HG03442 (cell line): ENCODE measurements around the gene KRT35.

Source experiments
- ATAC-seq: cut with Tn5 transposase; IDR thresholded peaks from one replicate; pipeline ENCODE4 v1.9.1; 2021; ENCODE audit warnings: mild to moderate bottlenecking, moderate library complexity; ENCODE audit not compliant: unreplicated experiment

The KRT35 gene

GRCh38 chr17:41512546-41513167 is 31.7 kb upstream of the KRT35 start:
- no peak for ATAC-seq

GRCh38 chr17:41511716-41512115 is 30.8 kb upstream of the KRT35 start:
- no peak for ATAC-seq

- no peak for ATAC-seq
These were observed 30.2 kb upstream of the KRT35 start for GRCh38 chr17:41511116-41511515.

GRCh38 chr17:41510251-41511065 is 29.5 kb upstream of the KRT35 start:
- ATAC-seq, result no peak

GRCh38 chr17:41507315-41507880 is 26.4 kb upstream of the KRT35 start:
- no peak for ATAC-seq

- no peak for ATAC-seq
These were observed 25.1 kb upstream of the KRT35 start for GRCh38 chr17:41505809-41506767.

- ATAC-seq, result no peak
These were observed 24.3 kb upstream of the KRT35 start, which contains the start of gene KRT13 for GRCh38 chr17:41505007-41505808. Gene KRT13, minus strand, starts transcription at chr17:41505612. Its CDS starts 62 bp downstream, at chr17:41505550.

GRCh38 chr17:41504246-41504977 is 23.5 kb upstream of the KRT35 start:
- ATAC-seq, result no peak

GRCh38 chr17:41503202-41503601 is 22.3 kb upstream of the KRT35 start:
- no peak for ATAC-seq

- ATAC-seq, result no peak
These were observed 19.4 kb upstream of the KRT35 start for GRCh38 chr17:41500131-41500911.

- ATAC-seq, result no peak
These were observed 18.8 kb upstream of the KRT35 start for GRCh38 chr17:41499714-41500113.

GRCh38 chr17:41498276-41498675 is 17.3 kb upstream of the KRT35 start:
- no peak for ATAC-seq

- peak; percentile 52 for ATAC-seq
These were observed 16.0 kb upstream of the KRT35 start for GRCh38 chr17:41496803-41497484.

GRCh38 chr17:41494524-41494923 is 13.6 kb upstream of the KRT35 start:
- no peak for ATAC-seq

- ATAC-seq, result no peak
These were observed 11.8 kb upstream of the KRT35 start for GRCh38 chr17:41492771-41493170.

GRCh38 chr17:41492351-41492750 is 11.4 kb upstream of the KRT35 start:
- ATAC-seq, result no peak

GRCh38 chr17:41491476-41491875 is 10.5 kb upstream of the KRT35 start:
- ATAC-seq, result no peak
